HepG2 (cell line): ENCODE results near the gene TTLL1. TPM values are rescaled to one million over a fixed set of nuclear protein-coding genes. Genes with fewer than 3 reads are reported as not detected.

Experiments
- ETV6 ChIP-seq: sonication (generic); formaldehyde crosslinking; conservative IDR thresholded peaks from 2 replicates; pipeline ENCODE4 v1.4.0; 2020; ENCODE audit warnings: missing genetic modification reagents
- GATAD1 ChIP-seq: IDR thresholded peaks from 2 replicates; pipeline ENCODE4 v1.6.1; 2016; ENCODE audit warnings: missing genetic modification reagents, missing compliant biosample characterization
- HMGA1 ChIP-seq: sonication (generic); formaldehyde crosslinking; conservative IDR thresholded peaks from 2 replicates; pipeline ENCODE4 v1.4.0; 2020; ENCODE audit warnings: missing genetic modification reagents
- HMGXB3 ChIP-seq: sonication (generic); formaldehyde crosslinking; IDR thresholded peaks from 2 replicates; pipeline ENCODE4 v1.4.0; 2020; ENCODE audit warnings: missing genetic modification reagents, borderline replicate concordance
- ISL2 ChIP-seq: sonication (generic); formaldehyde crosslinking; IDR thresholded peaks from 2 replicates; pipeline ENCODE4 v1.5.0; 2020; ENCODE audit warnings: missing genetic modification reagents
- PRDM15 ChIP-seq: sonication (generic); formaldehyde crosslinking; IDR thresholded peaks from 2 replicates; pipeline ENCODE4 v1.4.0; 2020; ENCODE audit warnings: missing genetic modification reagents
- REPIN1 ChIP-seq: sonication (generic); formaldehyde crosslinking; IDR thresholded peaks from 2 replicates; pipeline ENCODE4 v1.8.0; 2022; ENCODE audit warnings: missing genetic modification reagents, low read depth, mild to moderate bottlenecking, borderline replicate concordance
- TAF15 ChIP-seq: fragments of 200-400 bp; formaldehyde crosslinking; IDR thresholded peaks from one replicate; pipeline ENCODE4 v1.6.1; 2018; ENCODE audit warnings: mild to moderate bottlenecking, low read depth, low read length; ENCODE audit not compliant: poor library complexity, severe bottlenecking
- THAP8 ChIP-seq: sonication (generic); formaldehyde crosslinking; IDR thresholded peaks from 2 replicates; pipeline ENCODE4 v1.5.1; 2020; ENCODE audit warnings: missing genetic modification reagents, mild to moderate bottlenecking, borderline replicate concordance
- ZBTB39 ChIP-seq: sonication (generic); formaldehyde crosslinking; IDR thresholded peaks from 2 replicates; pipeline ENCODE4 v1.5.0; 2020; ENCODE audit warnings: missing genetic modification reagents
- ZNF292 ChIP-seq: sonication (generic); formaldehyde crosslinking; IDR thresholded peaks from 2 replicates; pipeline ENCODE4 v1.8.1; 2022; ENCODE audit warnings: mild to moderate bottlenecking, low read depth, missing genetic modification reagents, borderline replicate concordance
- ZNF3 ChIP-seq: IDR thresholded peaks from 2 replicates; pipeline ENCODE4 v1.7.0; 2017; ENCODE audit warnings: inconsistent platforms
- ZNF33B ChIP-seq: sonication (generic); formaldehyde crosslinking; IDR thresholded peaks from 2 replicates; pipeline ENCODE4 v1.5.1; 2020; ENCODE audit warnings: mild to moderate bottlenecking, missing genetic modification reagents
- ZNF432 ChIP-seq: sonication (generic); formaldehyde crosslinking; IDR thresholded peaks from 2 replicates; pipeline ENCODE4 v1.5.0; 2020; ENCODE audit warnings: missing genetic modification reagents, mild to moderate bottlenecking, borderline replicate concordance
- polyA plus RNA-seq, 8 experiments: library from polyadenylated mRNA; depleted of rRNA in 3 of 8; stranded (reverse) in 7 of 8; unstranded in 1 of 8; fragments of >200 nt; fragmentation: Illumina TruSeq in 4 of 8; extraction: Trizol in 4 of 8; gene quantifications; 2 replicates each; pipeline versions ENCODE4 v1.2.1 to v1.2.3, GENCODE V29; 2011 to 2016; ENCODE audit warnings: low read depth in 4 of 8, missing spikeins in 1 of 8, mixed read lengths in 1 of 8; ENCODE audit not compliant: insufficient read depth in 1 of 8
- total RNA-seq, 5 experiments: library from RNA; depleted of rRNA; stranded (reverse); fragments of >200 nt; fragmentation: Illumina TruSeq; extraction: Trizol; gene quantifications; 2 replicates each; pipeline ENCODE4 v1.2.3, GENCODE V29; 2016; ENCODE audit warnings: low read depth in 1 of 5
- TF ChIP-seq, protein P1 (sequence below): sonication (generic); formaldehyde crosslinking; IDR thresholded peaks from 2 replicates; pipeline ENCODE4 v1.4.0; 2020; ENCODE audit warnings: missing genetic modification reagents

Gene TTLL1
- total and polyA plus RNA-seq, 2 of the 13 experiments (the other 11 are each of a cell fraction or from before 2014, with no cell fraction given), result 1.6 to 5.3 TPM

GRCh38 chr22:42994276-42994916 is 94.8 kb downstream of the TTLL1 start (continued):
- TF ChIP-seq HMGXB3 (no peak), ZBTB39 (CRISPR knock-in tag) (peak; percentile 55; the same call in 1 of the 2 replicates), GATAD1 (CRISPR knock-in tag) (no peak), ZNF292 (CRISPR knock-in tag) (0 out of 2 replicates have a peak, but pooled peaks have one; percentile 10), THAP8 (CRISPR knock-in tag) (peak; percentile 47; the same call in 1 of the 2 replicates), ZNF432 (CRISPR knock-in tag) (0 out of 2 replicates have a peak, but pooled peaks have one; percentile 36), ISL2 (CRISPR knock-in tag) (no peak), TAF15 (peak; percentile 24), HMGA1 (CRISPR knock-in tag) (no peak), PRDM15 (CRISPR knock-in tag) (no peak), ZNF3 (CRISPR knock-in tag) (0 out of 2 replicates have a peak, but pooled peaks have one; percentile 6), ETV6 (CRISPR knock-in tag) (no peak), REPIN1 (CRISPR knock-in tag) (0 out of 2 replicates have a peak, but pooled peaks have one; percentile 9), ZNF33B (no peak)
- TF ChIP-seq, protein P1, sequence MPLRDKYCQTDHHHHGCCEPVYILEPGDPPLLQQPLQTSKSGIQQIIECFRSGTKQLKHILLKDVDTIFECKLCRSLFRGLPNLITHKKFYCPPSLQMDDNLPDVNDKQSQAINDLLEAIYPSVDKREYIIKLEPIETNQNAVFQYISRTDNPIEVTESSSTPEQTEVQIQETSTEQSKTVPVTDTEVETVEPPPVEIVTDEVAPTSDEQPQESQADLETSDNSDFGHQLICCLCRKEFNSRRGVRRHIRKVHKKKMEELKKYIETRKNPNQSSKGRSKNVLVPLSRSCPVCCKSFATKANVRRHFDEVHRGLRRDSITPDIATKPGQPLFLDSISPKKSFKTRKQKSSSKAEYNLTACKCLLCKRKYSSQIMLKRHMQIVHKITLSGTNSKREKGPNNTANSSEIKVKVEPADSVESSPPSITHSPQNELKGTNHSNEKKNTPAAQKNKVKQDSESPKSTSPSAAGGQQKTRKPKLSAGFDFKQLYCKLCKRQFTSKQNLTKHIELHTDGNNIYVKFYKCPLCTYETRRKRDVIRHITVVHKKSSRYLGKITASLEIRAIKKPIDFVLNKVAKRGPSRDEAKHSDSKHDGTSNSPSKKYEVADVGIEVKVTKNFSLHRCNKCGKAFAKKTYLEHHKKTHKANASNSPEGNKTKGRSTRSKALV (CRISPR knock-in tag), result 0 out of 2 replicates have a peak, but pooled peaks have one; percentile 9
